Kidney (tissue), 14 donors: Measurements from ENCODE around the gene MTREX. TPM values are rescaled to one million over a fixed set of nuclear protein-coding genes. Genes with fewer than 3 reads are reported as not detected.
"Not testable (repeated sequence)": the region's sequence is repeated elsewhere in the genome, so short reads cannot be mapped to it uniquely, and the experiment has no call there.

Experiments used
- DNase-seq, 5 donors: peaks; one replicate each; pipeline ENCODE4 v3.0.0-alpha.2; 2013 to 2020
- FAIRE-seq: peaks from 2 replicates; lab custom pipeline; 2012; peaks lifted over from hg19 to GRCh38; lab: Jason Lieb, UNC
- H3K27ac ChIP-seq, 2 donors: one replicate each; pipeline ENCODE4 v1.7.0; 2013; ENCODE audit warnings: low read depth in 2 of 2, low read length in 2 of 2, inconsistent platforms in 1 of 2
- H3K27me3 ChIP-seq: one replicate; pipeline ENCODE4 v1.7.1; 2013; ENCODE audit warnings: low read length, inconsistent platforms; ENCODE audit not compliant: control insufficient read depth, insufficient read depth
- H3K36me3 ChIP-seq, 3 donors: one replicate each; pipeline versions ENCODE4 v1.7.0 to v1.7.1; 2013; ENCODE audit warnings: low read length in 3 of 3, control low read depth in 1 of 3, inconsistent platforms in 1 of 3; ENCODE audit not compliant: insufficient read depth in 3 of 3, control insufficient read depth in 2 of 3
- H3K4me1 ChIP-seq, 3 donors: one replicate each; pipeline versions ENCODE4 v1.7.0 to v1.7.1; 2013; ENCODE audit warnings: low read length in 3 of 3, inconsistent platforms in 1 of 3, low read depth in 1 of 3; ENCODE audit not compliant: control insufficient read depth in 2 of 3, insufficient read depth in 2 of 3
- H3K4me3 ChIP-seq, 3 donors: one replicate each; pipeline versions ENCODE4 v1.7.0 to v1.8.1; 2013; ENCODE audit warnings: low read length in 3 of 3, control low read depth in 1 of 3, inconsistent platforms in 1 of 3
- H3K9ac ChIP-seq, 3 donors: one replicate each; pipeline versions ENCODE4 v1.7.0 to v1.7.1; 2013; ENCODE audit warnings: low read length in 3 of 3, control low read depth in 1 of 3, inconsistent platforms in 1 of 3
- H3K9me3 ChIP-seq, 3 donors: one replicate each; pipeline versions ENCODE4 v1.7.0 to v1.7.1; 2013; ENCODE audit warnings: low read length in 3 of 3, control low read depth in 1 of 3, inconsistent platforms in 1 of 3; ENCODE audit not compliant: control insufficient read depth in 2 of 3, insufficient read depth in 1 of 3
- CTCF ChIP-seq: IDR thresholded peaks from 3 replicates; pipeline ENCODE4 v1.5.1; 2012; ENCODE audit warnings: mild to moderate bottlenecking, moderate library complexity, borderline replicate concordance; ENCODE audit not compliant: insufficient read depth; ENCODE audit errors: extremely low read depth
- intact Hi-C: fragments of 100-400 bp; cut with DNase I; formaldehyde crosslinking; loops from one replicate; pipeline ENCODE4 v1.11.1; 2022
- polyA plus RNA-seq: library from polyadenylated mRNA; stranded (reverse); fragments of 350-450 nt; fragmentation: Illumina TruSeq; extraction: RNeasy Lipid Tissue Mini Kit (QIAGEN cat#74804); gene quantifications from one replicate; pipeline ENCODE4 v1.2.3, GENCODE V29; 2014; ENCODE audit warnings: low read depth, low replicate concordance; ENCODE audit not compliant: insufficient read depth
- total RNA-seq: library from RNA; stranded (reverse); fragmentation: NEBNext Ultra II Directional; extraction: Animal tissue kit (Norgen Biotek cat#: 25700); gene quantifications from one replicate; pipeline ENCODE4 v1.2.1, GENCODE V29; 2021
- donor health status: control.
- donor health status: control.
- donor health status: control.
- donor health status: control.
- donor health status: control.
- donor health status: DM: yes; HTN: yes; CAD: no.
- donor health status: Normal renal cell carcinoma (clear cell type).

Gene MTREX
- total and polyA plus RNA-seq, 2 donors from 2014 or later: 19.3 to 69.7 TPM

- no peaks in the 10 kb centered on the region for H3K36me3 ChIP-seq
- FAIRE-seq (no peak), DNase-seq (no peak)
- peaks cover 0 to 12% (median 2%) of the 10 kb centered on the region in 3 donors for H3K4me1 ChIP-seq
- no peaks in the 10 kb centered on the region for H3K27me3 ChIP-seq
- no peak overlapping the region for H3K27ac ChIP-seq
- no peak for TF ChIP-seq CTCF
- H3K9me3 ChIP-seq: no peaks in the 10 kb centered on the region
- no peak overlapping the region for H3K9ac ChIP-seq
- intact Hi-C loops: no loop called here
- H3K4me3 ChIP-seq: no peak overlapping the region
Measured at GRCh38 chr5:55313870-55314617, 6.3 kb downstream of the MTREX start.

GRCh38 chr5:55316289-55316688, 8.5 kb downstream of the MTREX start:
- no peak for TF ChIP-seq CTCF
- DNase-seq: no peak
- Histone ChIP-seq H3K27ac (no peak overlapping the region), H3K9ac (no peak overlapping the region), H3K4me1 (peaks cover 0 to 9% (median 2%) of the 10 kb centered on the region in 3 donors), H3K9me3 (no peaks in the 10 kb centered on the region), H3K4me3 (no peak overlapping the region), H3K27me3 (no peaks in the 10 kb centered on the region), H3K36me3 (no peaks in the 10 kb centered on the region)
- no peak for FAIRE-seq
- intact Hi-C loops: no loop called here

- no peak overlapping the region for H3K9ac ChIP-seq
- intact Hi-C loops: no loop called here
- H3K27me3 ChIP-seq: no peaks in the 10 kb centered on the region
- H3K9me3 ChIP-seq: no peaks in the 10 kb centered on the region
- TF ChIP-seq CTCF: no peak
- H3K4me1 ChIP-seq: peaks cover 0 to 9% (median 2%) of the 10 kb centered on the region in 3 donors
- H3K36me3 ChIP-seq: no peaks in the 10 kb centered on the region
- FAIRE-seq (no peak), DNase-seq (no peak)
- H3K27ac ChIP-seq: no peak overlapping the region
- no peak overlapping the region for H3K4me3 ChIP-seq
Measured at GRCh38 chr5:55316837-55317236, 9.0 kb downstream of the MTREX start.

- DNase-seq, FAIRE-seq, H3K27ac ChIP-seq, H3K27me3 ChIP-seq, H3K4me1 ChIP-seq, H3K9ac ChIP-seq, H3K36me3 ChIP-seq, intact Hi-C loops, H3K4me3 ChIP-seq, H3K9me3 ChIP-seq: not testable (repeated sequence)
Measured at GRCh38 chr5:55318237-55318636, 10.4 kb downstream of the MTREX start.
